ENCODE data around the gene STX3. TPM values are rescaled to one million over a fixed set of nuclear protein-coding genes. Genes with fewer than 3 reads are reported as not detected.

Gene STX3
- total and polyA plus RNA-seq, 2 of the 4 experiments (the other 2 are of a cell fraction), result 5.0 to 5.4 TPM

DNA sequence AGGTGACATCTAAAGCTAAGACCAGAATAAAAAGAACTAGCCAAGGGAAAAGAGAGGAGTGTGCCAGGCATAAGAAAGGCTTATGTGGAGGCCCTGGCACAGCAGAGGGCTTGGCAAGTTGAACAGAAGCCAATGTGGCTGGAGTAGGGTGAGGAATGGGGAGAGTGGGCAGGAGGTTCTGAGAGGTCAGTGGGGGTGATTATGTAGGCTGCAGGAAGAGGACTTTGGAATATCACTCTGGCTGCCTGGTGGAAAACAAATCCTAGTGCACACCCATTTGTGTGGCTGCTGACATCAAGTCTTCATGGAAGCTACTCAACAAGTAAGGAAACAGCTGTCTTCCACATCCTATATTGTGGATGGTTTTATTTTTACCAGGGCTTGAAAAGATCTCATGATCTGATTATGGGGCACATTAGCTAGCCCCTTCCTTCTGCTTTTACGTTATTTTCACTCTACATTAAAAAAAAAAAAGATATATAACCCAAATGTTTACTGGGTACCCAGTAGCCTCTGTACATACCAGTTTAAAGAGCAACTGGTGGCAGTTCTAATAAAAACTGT, 52.0 kb downstream of the STX3 start:
- no peak overlapping the region for H3K56ac ChIP-seq (ENCODE audit: extremely low read depth, insufficient read depth, low read length)
- no peak overlapping the region for H4K8ac ChIP-seq (ENCODE audit: low read depth in 2 of 2, low read length in 2 of 2)
- no peaks in the 10 kb centered on the region for H4K20me1 ChIP-seq (ENCODE audit: insufficient read depth, low read length)
- H3K23ac ChIP-seq (ENCODE audit: low read depth, low read length), result no peak overlapping the region
- H3K14ac ChIP-seq (replicated peaks; ENCODE audit: low read depth, low read length), result no peak overlapping the region
- H3K4me2 ChIP-seq (ENCODE audit: low read depth, low read length), result no peak overlapping the region
- H3K27ac ChIP-seq (ENCODE audit: insufficient read depth, low read length), result no peak overlapping the region
- no peak overlapping the region for H2AK5ac ChIP-seq (ENCODE audit: low read depth, low read length)
- ChIA-PET POLR2A (ENCODE audit: unreplicated experiment) (no interaction called here), CTCF (no interaction called here)
- DNase-seq (no peak), ATAC-seq (ENCODE audit: low read depth) (no peak)
- dilution Hi-C loops (cut with HindIII; ENCODE audit: low sequenced_read_pairs, unreplicated experiment), result no loop called here
- H3K9me3 ChIP-seq (ENCODE audit: control insufficient read depth, insufficient read depth, low read length), result no peaks in the 10 kb centered on the region
- H3K36me3 ChIP-seq (ENCODE audit: control insufficient read depth, insufficient read depth, low read length), result peaks cover 12% of the 10 kb centered on the region
- intact Hi-C loops (cut with micrococcal nuclease), result no loop called here
- no peaks in the 10 kb centered on the region for H3K27me3 ChIP-seq (ENCODE audit: control insufficient read depth, insufficient read depth, low read length)
- BruUV-seq (replicated peaks), result no TSS peak
- peaks cover 0 to 14% of the 10 kb centered on the region in 2 experiments; a peak in 3 of 4 replicates for H3K79me1 ChIP-seq (ENCODE audit: low read depth in 1 of 2, low read length in 2 of 2)
- no peak overlapping the region for H3K4me3 ChIP-seq (ENCODE audit: insufficient read depth, low read depth, low read length)
- H3K9me1 ChIP-seq (ENCODE audit: insufficient read depth, low read length), result no peaks in the 10 kb centered on the region; the same call in 1 of the 2 replicates
- in situ Hi-C loops (cut with MboI; ENCODE audit: low sequenced_read_pairs), result loop anchor here (10.0 kb wide), 1 partner anchor 252 kb away; no protein-coding TSS in a partner anchor
- H2AK9ac ChIP-seq (replicated peaks; ENCODE audit: low read depth, low read length, poor library complexity), result no peak overlapping the region
- no peak overlapping the region for H2BK120ac ChIP-seq (ENCODE audit: low read depth, low read length)
- WGBS, 2 experiments (ENCODE audit: extremely low coverage in 2 of 2, insufficient read length in 1 of 2), result no CpG with 5 or more reads among the region's 1 CpG
- H3K9ac ChIP-seq (ENCODE audit: low read depth, low read length), result no peak overlapping the region
- no peak overlapping the region for H2BK5ac ChIP-seq (ENCODE audit: low read depth, low read length, poor library complexity, severe bottlenecking)
- no peak overlapping the region for H2BK20ac ChIP-seq (ENCODE audit: low read depth, low read length)
- H4K5ac ChIP-seq (ENCODE audit: low read depth, low read length), result no peak overlapping the region
- peaks cover 3% of the 10 kb centered on the region; the same call in 1 of the 2 replicates for H3K4me1 ChIP-seq (ENCODE audit: control insufficient read depth, insufficient read depth, low read length)
- H2AFZ ChIP-seq (replicated peaks; ENCODE audit: low read length, poor library complexity), result no peak overlapping the region
- no peak overlapping the region for H3K18ac ChIP-seq (ENCODE audit: low read depth, low read length)
- no peak overlapping the region for H3K4ac ChIP-seq (ENCODE audit: low read depth, low read length)
- TF ChIP-seq RFX5 (IDR thresholded peaks at IDR 0.05; ENCODE audit: low read depth, low read length), result no peak
- TF ChIP-seq, protein P1, sequence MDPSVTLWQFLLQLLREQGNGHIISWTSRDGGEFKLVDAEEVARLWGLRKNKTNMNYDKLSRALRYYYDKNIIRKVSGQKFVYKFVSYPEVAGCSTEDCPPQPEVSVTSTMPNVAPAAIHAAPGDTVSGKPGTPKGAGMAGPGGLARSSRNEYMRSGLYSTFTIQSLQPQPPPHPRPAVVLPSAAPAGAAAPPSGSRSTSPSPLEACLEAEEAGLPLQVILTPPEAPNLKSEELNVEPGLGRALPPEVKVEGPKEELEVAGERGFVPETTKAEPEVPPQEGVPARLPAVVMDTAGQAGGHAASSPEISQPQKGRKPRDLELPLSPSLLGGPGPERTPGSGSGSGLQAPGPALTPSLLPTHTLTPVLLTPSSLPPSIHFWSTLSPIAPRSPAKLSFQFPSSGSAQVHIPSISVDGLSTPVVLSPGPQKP (IDR thresholded peaks at IDR 0.05; ENCODE audit: borderline replicate concordance, low read depth, low read length), result no peak
- TF ChIP-seq RCOR1 (IDR thresholded peaks at IDR 0.05; ENCODE audit: insufficient replicate concordance, low read length), result no peak
- TF ChIP-seq, protein P2, sequence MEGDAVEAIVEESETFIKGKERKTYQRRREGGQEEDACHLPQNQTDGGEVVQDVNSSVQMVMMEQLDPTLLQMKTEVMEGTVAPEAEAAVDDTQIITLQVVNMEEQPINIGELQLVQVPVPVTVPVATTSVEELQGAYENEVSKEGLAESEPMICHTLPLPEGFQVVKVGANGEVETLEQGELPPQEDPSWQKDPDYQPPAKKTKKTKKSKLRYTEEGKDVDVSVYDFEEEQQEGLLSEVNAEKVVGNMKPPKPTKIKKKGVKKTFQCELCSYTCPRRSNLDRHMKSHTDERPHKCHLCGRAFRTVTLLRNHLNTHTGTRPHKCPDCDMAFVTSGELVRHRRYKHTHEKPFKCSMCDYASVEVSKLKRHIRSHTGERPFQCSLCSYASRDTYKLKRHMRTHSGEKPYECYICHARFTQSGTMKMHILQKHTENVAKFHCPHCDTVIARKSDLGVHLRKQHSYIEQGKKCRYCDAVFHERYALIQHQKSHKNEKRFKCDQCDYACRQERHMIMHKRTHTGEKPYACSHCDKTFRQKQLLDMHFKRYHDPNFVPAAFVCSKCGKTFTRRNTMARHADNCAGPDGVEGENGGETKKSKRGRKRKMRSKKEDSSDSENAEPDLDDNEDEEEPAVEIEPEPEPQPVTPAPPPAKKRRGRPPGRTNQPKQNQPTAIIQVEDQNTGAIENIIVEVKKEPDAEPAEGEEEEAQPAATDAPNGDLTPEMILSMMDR (conservative IDR thresholded peaks at IDR 0.05; ENCODE audit: low read depth, low read length), result no peak
- TF ChIP-seq, protein P3, sequence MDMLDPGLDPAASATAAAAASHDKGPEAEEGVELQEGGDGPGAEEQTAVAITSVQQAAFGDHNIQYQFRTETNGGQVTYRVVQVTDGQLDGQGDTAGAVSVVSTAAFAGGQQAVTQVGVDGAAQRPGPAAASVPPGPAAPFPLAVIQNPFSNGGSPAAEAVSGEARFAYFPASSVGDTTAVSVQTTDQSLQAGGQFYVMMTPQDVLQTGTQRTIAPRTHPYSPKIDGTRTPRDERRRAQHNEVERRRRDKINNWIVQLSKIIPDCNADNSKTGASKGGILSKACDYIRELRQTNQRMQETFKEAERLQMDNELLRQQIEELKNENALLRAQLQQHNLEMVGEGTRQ (IDR thresholded peaks at IDR 0.05; ENCODE audit: low read depth, low read length), result no peak
- no peak for TF ChIP-seq SMC3 (IDR thresholded peaks at IDR 0.05; ENCODE audit: low read depth, low read length)
- TF ChIP-seq NFE2L2 (IDR thresholded peaks at IDR 0.05; ENCODE audit: low read depth, low read length), result no peak
- TF ChIP-seq BHLHE40 (IDR thresholded peaks at IDR 0.05; ENCODE audit: low read depth, low read length), result no peak
- TF ChIP-seq CEBPB (IDR thresholded peaks at IDR 0.05; ENCODE audit: low read depth, low read length), result no peak
- TF ChIP-seq MAZ (IDR thresholded peaks at IDR 0.05; ENCODE audit: borderline replicate concordance, low read depth, low read length), result no peak
- TF ChIP-seq RAD21 (IDR thresholded peaks at IDR 0.05; ENCODE audit: low read length), result no peak
- no peak for TF ChIP-seq FOS (IDR thresholded peaks at IDR 0.05; ENCODE audit: low read depth, low read length)
- no peak for TF ChIP-seq MXI1 (IDR thresholded peaks at IDR 0.05; ENCODE audit: borderline replicate concordance, low read depth, low read length)
- no peak for TF ChIP-seq MAFK (IDR thresholded peaks at IDR 0.05; ENCODE audit: low read depth, low read length)
- no peak overlapping the region for H4K91ac ChIP-seq (ENCODE audit: insufficient read depth, low read depth, low read length)
- H2BK15ac ChIP-seq (ENCODE audit: low read depth, low read length), result no peak overlapping the region
